A673 (cell line): ENCODE measurements around the gene MALAT1. TPM values are rescaled to one million over a fixed set of nuclear protein-coding genes. Genes with fewer than 3 reads are reported as not detected.
A peak's percentile ranks its signal among the peaks of the same experiment; 100 is the strongest.

Experiments used
- BruUV-seq: library from RNA; stranded (reverse); fragments of 400-500 nt; replicated peaks from 2 replicates; lab custom pipeline; 2021; lab: Mats Ljungman, UMichigan
- CTCF ChIA-PET: fragments of 300-600 bp; sonication (Branson Sonifier 250); formaldehyde crosslinking; loops from one replicate; lab custom pipeline; 2022; ENCODE audit warnings: antibody characterized with exemption; lab: Charles Lee
- POLR2A ChIA-PET: fragments of 300-600 bp; sonication (Branson Sonifier 250); formaldehyde crosslinking; loops from one replicate; lab custom pipeline; 2022; ENCODE audit warnings: antibody characterized with exemption; ENCODE audit not compliant: low non-redundant PET; lab: Charles Lee
- DNase-seq: peaks from one replicate; pipeline ENCODE4 v3.0.0-alpha.2; 2015; ENCODE audit warnings: low spot score
- H3K27ac ChIP-seq: fragments of 200-600 bp; sonication (generic); 2 replicates; pipeline ENCODE4 v1.5.1; 2016; ENCODE audit warnings: mixed run types, low read depth, mild to moderate bottlenecking, mixed read lengths, antibody characterized with exemption, low read length; ENCODE audit not compliant: poor library complexity, severe bottlenecking
- H3K27me3 ChIP-seq: fragments of 200-600 bp; sonication (generic); replicated peaks from 2 replicates; pipeline ENCODE4 v1.6.1; 2017; ENCODE audit warnings: mixed run types, low read depth, mild to moderate bottlenecking, mixed read lengths, antibody characterized with exemption, low read length; ENCODE audit not compliant: insufficient read depth, poor library complexity
- H3K36me3 ChIP-seq: fragments of 200-600 bp; sonication (generic); 2 replicates; pipeline ENCODE4 v1.6.1; 2016; ENCODE audit warnings: mixed run types, mild to moderate bottlenecking, mixed read lengths, antibody characterized with exemption, low read length; ENCODE audit not compliant: insufficient read depth, poor library complexity, severe bottlenecking
- H3K4me1 ChIP-seq: fragments of 200-600 bp; sonication (generic); 2 replicates; pipeline ENCODE4 v1.6.1; 2017; ENCODE audit warnings: mixed run types, mild to moderate bottlenecking, mixed read lengths, antibody characterized with exemption, low read length; ENCODE audit not compliant: insufficient read depth, poor library complexity, severe bottlenecking
- H3K4me3 ChIP-seq: fragments of 200-600 bp; sonication (generic); 2 replicates; pipeline ENCODE4 v1.5.1; 2016; ENCODE audit warnings: low read depth, mixed run types, mild to moderate bottlenecking, mixed read lengths, low read length; ENCODE audit not compliant: poor library complexity, severe bottlenecking
- H3K9me3 ChIP-seq: fragments of 200-600 bp; sonication (generic); 2 replicates; pipeline ENCODE4 v1.6.1; 2016; ENCODE audit warnings: mixed run types, low read depth, mild to moderate bottlenecking, mixed read lengths, antibody characterized with exemption, low read length; ENCODE audit not compliant: poor library complexity, severe bottlenecking
- EZH2 ChIP-seq: fragments of 200-600 bp; sonication (generic); IDR thresholded peaks from 2 replicates; pipeline ENCODE4 v1.6.1; 2017; ENCODE audit warnings: borderline replicate concordance, low read depth, mild to moderate bottlenecking, mixed read lengths, antibody characterized with exemption, low read length; ENCODE audit not compliant: poor library complexity, severe bottlenecking
- intact Hi-C: fragments of 100-400 bp; cut with micrococcal nuclease; formaldehyde crosslinking; loops from one replicate; pipeline ENCODE4 v1.10.0; 2022; ENCODE audit not compliant: unreplicated experiment
- total RNA-seq: library from RNA; stranded (reverse); gene quantifications from 2 replicates; pipeline ENCODE4 v1.2.3, GENCODE V29; 2021
- TF ChIP-seq, protein P1 (sequence below): fragments of 300-800, 200-600 bp; sonication (generic); conservative IDR thresholded peaks from 2 replicates; pipeline ENCODE4 v1.5.1; 2017; ENCODE audit warnings: low read depth, mild to moderate bottlenecking, antibody characterized with exemption, low read length, moderate library complexity, mixed read lengths

The MALAT1 gene
- total RNA-seq, 1 experiment from 2014 or later = 4,586 TPM

DNA sequence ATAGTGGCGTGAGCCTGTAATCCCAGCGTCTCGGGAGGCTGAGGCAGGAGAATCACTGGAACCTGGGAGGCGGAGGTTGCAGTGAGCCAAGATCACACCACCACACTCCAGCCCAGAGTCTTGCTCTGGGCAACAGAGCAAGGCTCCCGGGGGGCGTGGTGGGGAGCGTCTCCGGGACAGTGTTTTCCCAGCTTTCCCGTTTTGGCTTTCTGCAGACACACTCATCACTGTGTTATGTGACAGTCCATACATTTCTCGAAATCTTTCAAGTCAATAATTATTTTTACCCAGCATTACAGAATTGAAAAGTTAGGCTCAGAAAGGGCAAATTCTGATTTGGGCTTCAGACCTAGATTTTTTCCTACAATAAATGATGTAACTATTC lies 44.5 kb upstream of the MALAT1 start:
- no peaks in the 10 kb centered on the region for H3K27me3 ChIP-seq
- POLR2A ChIA-PET = no interaction called here
- no peak for DNase-seq
- intact Hi-C loops = no loop called here
- CTCF ChIA-PET = no interaction called here
- peaks cover 15% of the 10 kb centered on the region for H3K4me1 ChIP-seq
- TF ChIP-seq, protein P1, sequence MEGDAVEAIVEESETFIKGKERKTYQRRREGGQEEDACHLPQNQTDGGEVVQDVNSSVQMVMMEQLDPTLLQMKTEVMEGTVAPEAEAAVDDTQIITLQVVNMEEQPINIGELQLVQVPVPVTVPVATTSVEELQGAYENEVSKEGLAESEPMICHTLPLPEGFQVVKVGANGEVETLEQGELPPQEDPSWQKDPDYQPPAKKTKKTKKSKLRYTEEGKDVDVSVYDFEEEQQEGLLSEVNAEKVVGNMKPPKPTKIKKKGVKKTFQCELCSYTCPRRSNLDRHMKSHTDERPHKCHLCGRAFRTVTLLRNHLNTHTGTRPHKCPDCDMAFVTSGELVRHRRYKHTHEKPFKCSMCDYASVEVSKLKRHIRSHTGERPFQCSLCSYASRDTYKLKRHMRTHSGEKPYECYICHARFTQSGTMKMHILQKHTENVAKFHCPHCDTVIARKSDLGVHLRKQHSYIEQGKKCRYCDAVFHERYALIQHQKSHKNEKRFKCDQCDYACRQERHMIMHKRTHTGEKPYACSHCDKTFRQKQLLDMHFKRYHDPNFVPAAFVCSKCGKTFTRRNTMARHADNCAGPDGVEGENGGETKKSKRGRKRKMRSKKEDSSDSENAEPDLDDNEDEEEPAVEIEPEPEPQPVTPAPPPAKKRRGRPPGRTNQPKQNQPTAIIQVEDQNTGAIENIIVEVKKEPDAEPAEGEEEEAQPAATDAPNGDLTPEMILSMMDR = no peak
- no peak for TF ChIP-seq EZH2
- no peaks in the 10 kb centered on the region for H3K36me3 ChIP-seq
- peak overlapping the region; percentile 53 for H3K4me3 ChIP-seq
- no TSS peak for BruUV-seq
- H3K9me3 ChIP-seq = no peaks in the 10 kb centered on the region
- peak overlapping the region; percentile 73 for H3K27ac ChIP-seq

DNA sequence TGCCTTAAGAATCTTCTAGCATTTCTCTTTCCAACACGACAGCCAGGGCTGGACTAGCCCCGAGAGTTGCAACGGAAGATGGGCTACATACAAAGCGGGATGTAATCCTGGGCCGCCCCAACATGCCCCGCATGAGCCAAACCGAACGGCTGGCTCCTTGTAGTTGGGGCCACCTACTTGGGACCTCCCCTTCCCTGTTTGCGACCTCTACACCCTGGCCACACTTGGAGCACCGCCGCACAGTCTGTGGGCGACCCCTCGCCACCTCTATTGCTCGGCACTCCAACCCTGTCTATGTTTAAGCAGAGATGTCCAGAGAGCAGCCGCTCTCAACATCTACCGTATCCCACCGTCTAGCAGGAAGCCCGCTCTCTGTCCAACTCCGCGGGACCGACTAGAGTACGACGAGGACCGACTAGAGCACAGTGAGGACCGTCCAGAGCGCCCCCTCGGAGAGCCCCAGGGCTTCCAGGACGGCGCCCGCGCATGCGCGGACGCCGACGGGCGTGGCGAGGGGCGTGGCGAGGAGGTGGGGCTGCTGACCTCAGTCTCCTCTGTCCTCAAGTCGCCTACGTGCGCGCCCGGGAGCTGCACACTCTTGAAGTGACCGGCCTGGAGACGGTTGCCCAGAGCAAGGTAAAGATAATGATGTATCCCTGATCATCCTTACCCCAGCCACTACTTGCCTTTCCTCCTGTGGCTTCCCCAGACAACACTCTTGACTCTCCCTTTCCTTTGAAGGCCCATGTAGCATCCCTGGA lies 44.0 kb upstream of the MALAT1 start:
- intact Hi-C loops = no loop called here
- DNase-seq = peak; percentile 88

DNA sequence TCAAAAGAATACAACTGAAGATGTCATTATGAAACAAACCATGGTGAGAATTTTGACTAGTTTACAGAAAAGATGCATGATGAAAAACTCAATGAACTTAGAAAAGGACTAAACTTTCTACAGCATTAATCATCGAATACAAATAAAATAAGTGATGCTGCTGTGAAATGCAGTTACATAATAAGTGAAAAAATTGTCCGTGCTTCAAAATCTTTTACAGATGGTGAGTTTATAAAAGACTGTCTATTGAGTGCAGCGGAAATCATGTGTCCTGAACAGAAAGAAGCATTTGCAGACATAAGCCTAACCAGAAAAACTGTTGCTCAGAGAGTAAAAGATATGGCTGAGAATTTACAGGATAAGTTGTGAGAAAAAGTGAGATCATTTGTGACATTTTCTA lies 42.4 kb upstream of the MALAT1 start:
- Histone ChIP-seq H3K4me1 (peaks cover 15% of the 10 kb centered on the region), H3K36me3 (no peaks in the 10 kb centered on the region), H3K27me3 (no peaks in the 10 kb centered on the region), H3K9me3 (no peaks in the 10 kb centered on the region), H3K27ac (no peak overlapping the region), H3K4me3 (no peak overlapping the region)
- BruUV-seq = no TSS peak
- DNase-seq = no peak
- TF ChIP-seq, protein P1 = no peak
- no peak for TF ChIP-seq EZH2
- ChIA-PET POLR2A (no interaction called here), CTCF (interaction anchor here (0.6 to 0.7 kb wide), 2 partner anchors 90 to 100 kb away, joined by 3 to 4 read pairs; no protein-coding TSS in a partner anchor)
- intact Hi-C loops = no loop called here

More for the DNA sequence above, 44.0 kb upstream of the MALAT1 start:
- ChIA-PET CTCF (no interaction called here), POLR2A (no interaction called here)
- H3K9me3 ChIP-seq = no peaks in the 10 kb centered on the region
- TSS peak; percentile 94 for BruUV-seq
- no peaks in the 10 kb centered on the region for H3K36me3 ChIP-seq
- peak overlapping the region; percentile 53 for H3K4me3 ChIP-seq
- TF ChIP-seq, protein P1 = peak; percentile 48
- no peak for TF ChIP-seq EZH2
- H3K27me3 ChIP-seq = no peaks in the 10 kb centered on the region
- H3K4me1 ChIP-seq = peaks cover 15% of the 10 kb centered on the region
- H3K27ac ChIP-seq = peak overlapping the region; percentile 73
